ENCODE data around the gene RSPH6A.

GRCh38 chr19:45785097-45785496 is 30.0 kb downstream of the RSPH6A start:
- TF ChIP-seq CTCF (IDR thresholded peaks at IDR 0.05) (no peak), POLR2A (IDR thresholded peaks at IDR 0.05) (no peak), POLR2AphosphoS5 (IDR thresholded peaks at IDR 0.05) (no peak), EP300 (IDR thresholded peaks at IDR 0.05; ENCODE audit: low read depth) (no peak)
